Measurements from ENCODE around the gene CREBBP. TPM values are rescaled to one million over a fixed set of nuclear protein-coding genes. Genes with fewer than 3 reads are reported as not detected.

The CREBBP gene
- total RNA-seq, 1 donor from 2014 or later: 59.2 TPM

DNA sequence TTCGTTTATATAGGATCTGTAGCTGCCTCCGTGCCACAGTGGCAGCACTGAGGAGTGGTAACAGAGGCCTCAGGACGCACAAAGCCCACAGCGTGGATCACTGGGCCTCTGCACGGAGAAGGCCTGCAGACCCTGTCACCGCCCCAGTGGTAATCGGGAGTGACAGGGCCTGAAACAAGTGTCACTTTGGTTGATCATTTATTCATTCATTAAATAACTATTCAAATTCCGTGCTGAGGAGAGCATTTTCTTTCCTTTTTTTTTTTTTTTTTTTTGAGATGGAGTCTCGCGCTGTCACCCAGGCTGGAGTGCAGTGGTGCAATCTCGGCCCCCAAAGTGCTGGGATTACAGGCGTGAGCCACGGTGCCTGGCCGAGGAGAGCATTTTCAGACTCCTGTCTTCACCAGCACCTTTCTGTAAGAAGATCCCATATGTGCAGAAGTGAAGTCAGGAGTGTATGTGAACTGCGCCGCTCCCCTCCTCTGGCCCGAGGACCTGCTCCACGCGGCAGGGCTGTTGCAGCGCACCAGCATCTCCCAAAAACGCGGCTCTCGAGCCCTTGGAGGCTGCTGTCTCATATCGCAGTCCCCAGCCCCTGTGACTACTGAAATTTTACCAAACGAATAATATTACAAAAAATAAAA is 118.3 kb downstream of the CREBBP start:
- DNase-seq (ENCODE audit: low spot score): no peak
- Mint-ChIP-seq H3K27me3 (ENCODE audit: low read depth) (no peaks in the 10 kb centered on the region), H3K27ac (ENCODE audit: unreplicated experiment) (no peak overlapping the region), H3K9me3 (ENCODE audit: low read depth) (no peaks in the 10 kb centered on the region), H3K36me3 (ENCODE audit: low read depth) (peaks cover 27% of the 10 kb centered on the region), H3K4me3 (ENCODE audit: unreplicated experiment) (no peak overlapping the region), H3K4me1 (ENCODE audit: low read depth) (no peaks in the 10 kb centered on the region)
- TF ChIP-seq, protein P1, sequence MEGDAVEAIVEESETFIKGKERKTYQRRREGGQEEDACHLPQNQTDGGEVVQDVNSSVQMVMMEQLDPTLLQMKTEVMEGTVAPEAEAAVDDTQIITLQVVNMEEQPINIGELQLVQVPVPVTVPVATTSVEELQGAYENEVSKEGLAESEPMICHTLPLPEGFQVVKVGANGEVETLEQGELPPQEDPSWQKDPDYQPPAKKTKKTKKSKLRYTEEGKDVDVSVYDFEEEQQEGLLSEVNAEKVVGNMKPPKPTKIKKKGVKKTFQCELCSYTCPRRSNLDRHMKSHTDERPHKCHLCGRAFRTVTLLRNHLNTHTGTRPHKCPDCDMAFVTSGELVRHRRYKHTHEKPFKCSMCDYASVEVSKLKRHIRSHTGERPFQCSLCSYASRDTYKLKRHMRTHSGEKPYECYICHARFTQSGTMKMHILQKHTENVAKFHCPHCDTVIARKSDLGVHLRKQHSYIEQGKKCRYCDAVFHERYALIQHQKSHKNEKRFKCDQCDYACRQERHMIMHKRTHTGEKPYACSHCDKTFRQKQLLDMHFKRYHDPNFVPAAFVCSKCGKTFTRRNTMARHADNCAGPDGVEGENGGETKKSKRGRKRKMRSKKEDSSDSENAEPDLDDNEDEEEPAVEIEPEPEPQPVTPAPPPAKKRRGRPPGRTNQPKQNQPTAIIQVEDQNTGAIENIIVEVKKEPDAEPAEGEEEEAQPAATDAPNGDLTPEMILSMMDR (IDR thresholded peaks at IDR 0.05): no peak

DNA sequence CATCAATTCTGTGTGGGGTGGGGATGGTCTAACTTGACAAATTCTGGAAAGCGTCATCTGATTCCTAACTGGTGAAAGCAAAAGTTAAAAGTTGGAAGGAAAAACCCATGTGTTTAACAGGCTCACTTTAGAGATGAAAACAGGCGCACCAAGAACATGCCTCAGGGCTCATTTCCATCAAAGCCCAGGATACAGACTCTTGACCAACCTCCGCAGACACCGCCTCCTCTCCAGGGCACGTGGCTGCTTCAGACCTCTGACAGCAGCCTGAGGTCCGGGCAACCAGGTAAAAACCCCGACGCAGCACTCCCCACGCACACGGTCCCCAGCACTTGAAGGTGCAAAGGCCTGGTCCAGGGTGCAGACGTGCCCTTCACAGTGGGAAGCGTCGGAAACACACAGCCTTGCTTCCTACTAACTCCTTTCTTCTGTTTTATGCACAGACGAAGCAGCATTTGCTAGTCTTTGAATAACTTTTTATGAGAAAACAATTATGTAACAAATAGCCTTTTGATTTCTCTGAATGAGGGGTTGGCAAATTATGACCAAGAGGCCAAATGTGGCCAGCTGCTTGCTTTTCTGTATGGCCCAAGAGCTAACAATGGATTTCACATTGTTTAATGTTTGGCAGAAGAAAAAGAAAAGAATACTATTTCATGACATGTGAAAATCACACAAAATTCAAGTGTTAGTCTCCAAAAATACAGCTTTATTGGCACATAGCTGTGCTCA is 119.0 kb downstream of the CREBBP start:
- H3K9me3 Mint-ChIP-seq (ENCODE audit: low read depth): no peaks in the 10 kb centered on the region
- H3K27ac Mint-ChIP-seq (ENCODE audit: unreplicated experiment): no peak overlapping the region
- no peaks in the 10 kb centered on the region for H3K4me1 Mint-ChIP-seq (ENCODE audit: low read depth)
- no peaks in the 10 kb centered on the region for H3K27me3 Mint-ChIP-seq (ENCODE audit: low read depth)
- DNase-seq (ENCODE audit: low spot score): no peak
- H3K4me3 Mint-ChIP-seq (ENCODE audit: unreplicated experiment): no peak overlapping the region
- TF ChIP-seq, protein P1 (IDR thresholded peaks at IDR 0.05): no peak
- H3K36me3 Mint-ChIP-seq (ENCODE audit: low read depth): peaks cover 21% of the 10 kb centered on the region

DNA sequence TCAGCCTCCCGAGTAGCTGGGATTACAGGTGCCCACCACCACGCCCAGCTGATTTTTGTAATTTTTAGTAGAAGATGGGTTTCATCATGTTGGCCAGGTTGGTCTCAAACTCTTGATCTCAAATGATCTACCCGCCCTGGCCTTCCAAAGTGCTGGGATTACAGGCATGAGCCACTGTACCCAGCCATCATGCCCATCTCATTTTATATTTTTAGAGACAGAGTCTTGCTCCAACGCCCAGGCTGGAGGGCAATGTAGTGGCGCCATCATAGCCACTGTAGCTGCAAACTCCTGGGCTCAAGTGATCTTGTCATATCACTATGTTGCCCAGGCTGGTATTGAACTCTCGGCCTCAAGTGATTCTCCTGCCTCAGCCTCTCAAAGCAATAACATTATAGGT is 120.0 kb downstream of the CREBBP start:
- peaks cover 3% of the 10 kb centered on the region for H3K4me1 Mint-ChIP-seq (ENCODE audit: low read depth)
- TF ChIP-seq, protein P1 (IDR thresholded peaks at IDR 0.05): no peak
- H3K27ac Mint-ChIP-seq (ENCODE audit: unreplicated experiment): peak overlapping the region; percentile 9
- H3K36me3 Mint-ChIP-seq (ENCODE audit: low read depth): peaks cover 24% of the 10 kb centered on the region
- no peak for DNase-seq (ENCODE audit: low spot score)
- H3K4me3 Mint-ChIP-seq (ENCODE audit: unreplicated experiment): no peak overlapping the region
- H3K9me3 Mint-ChIP-seq (ENCODE audit: low read depth): no peaks in the 10 kb centered on the region
- H3K27me3 Mint-ChIP-seq (ENCODE audit: low read depth): no peaks in the 10 kb centered on the region

DNA sequence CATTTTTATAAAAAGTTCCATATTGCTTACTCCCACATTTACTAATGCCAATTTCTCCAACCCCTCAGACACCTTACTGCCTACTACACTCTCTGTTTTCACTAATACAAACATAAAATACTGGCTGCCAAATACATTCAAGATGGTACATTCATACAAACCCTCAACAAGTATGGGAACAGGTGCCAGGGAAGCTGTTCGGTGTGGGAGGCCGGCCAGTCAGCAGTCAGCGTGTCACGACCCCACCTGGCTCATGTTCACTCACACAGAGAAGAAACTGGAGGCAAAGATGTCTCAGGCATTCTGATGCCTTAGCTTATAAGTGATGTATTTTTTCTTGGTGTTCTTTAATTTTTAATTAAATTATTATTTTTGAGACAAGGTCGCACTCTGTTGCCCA is 120.8 kb downstream of the CREBBP start:
- Mint-ChIP-seq H3K4me1 (ENCODE audit: low read depth) (peaks cover 10% of the 10 kb centered on the region), H3K27ac (ENCODE audit: unreplicated experiment) (no peak overlapping the region), H3K9me3 (ENCODE audit: low read depth) (no peaks in the 10 kb centered on the region), H3K36me3 (ENCODE audit: low read depth) (peaks cover 22% of the 10 kb centered on the region), H3K27me3 (ENCODE audit: low read depth) (no peaks in the 10 kb centered on the region), H3K4me3 (ENCODE audit: unreplicated experiment) (no peak overlapping the region)
- TF ChIP-seq, protein P1 (IDR thresholded peaks at IDR 0.05): no peak
- DNase-seq (ENCODE audit: low spot score): no peak

DNA sequence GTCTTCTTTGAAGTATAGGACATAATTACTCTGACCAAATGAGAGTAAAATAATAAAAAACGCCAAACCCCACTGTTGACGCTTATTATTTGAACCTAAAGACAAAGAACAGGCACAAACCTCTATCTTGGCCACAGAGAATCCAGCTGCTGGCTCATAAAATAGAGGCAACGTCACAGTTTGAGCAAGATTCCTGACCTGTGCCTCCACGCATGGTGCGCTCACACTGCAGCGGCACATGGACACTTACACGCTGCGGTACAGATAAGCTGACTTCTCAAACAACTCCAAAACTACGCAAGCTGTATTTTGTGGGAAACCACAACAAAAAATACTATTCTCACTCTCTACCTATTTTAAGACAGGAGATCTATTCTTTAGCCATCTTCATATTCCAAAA is 124.4 kb downstream of the CREBBP start:
- TF ChIP-seq, protein P1 (IDR thresholded peaks at IDR 0.05): no peak
- H3K27ac Mint-ChIP-seq (ENCODE audit: unreplicated experiment): no peak overlapping the region
- H3K9me3 Mint-ChIP-seq (ENCODE audit: low read depth): no peaks in the 10 kb centered on the region
- peaks cover 32% of the 10 kb centered on the region for H3K4me1 Mint-ChIP-seq (ENCODE audit: low read depth)
- H3K36me3 Mint-ChIP-seq (ENCODE audit: low read depth): peaks cover 22% of the 10 kb centered on the region
- no peaks in the 10 kb centered on the region for H3K27me3 Mint-ChIP-seq (ENCODE audit: low read depth)
- DNase-seq (ENCODE audit: low spot score): no peak
- no peak overlapping the region for H3K4me3 Mint-ChIP-seq (ENCODE audit: unreplicated experiment)

Measured in chondrocyte (in vitro differentiated cells).